Prostate gland (tissue), 2 donors: Measurements from ENCODE around the gene XPO6.

Experiments used
- POLR2A ChIP-seq: fragments of 450-650 bp; IDR thresholded peaks from one replicate; pipeline ENCODE4 v1.6.1; 2016; ENCODE audit warnings: antibody characterized with exemption, mild to moderate bottlenecking
- POLR2AphosphoS5 ChIP-seq: sonication (generic); formaldehyde crosslinking; IDR thresholded peaks from one replicate; pipeline ENCODE4 v1.6.1; 2017; ENCODE audit warnings: antibody characterized with exemption
- TF ChIP-seq, protein P1 (sequence below), 4 experiments: fragments of 200-600 bp in 2 of 4; fragments of 450-650 bp in 2 of 4; sonication (generic) in 2 of 4; IDR thresholded peaks; 1 replicate in 3 of 4; 2 replicates in 1 of 4; pipeline ENCODE4 v1.5.1; 2016 to 2019; ENCODE audit warnings: antibody characterized with exemption in 4 of 4, mild to moderate bottlenecking in 2 of 4, moderate library complexity in 2 of 4

DNA sequence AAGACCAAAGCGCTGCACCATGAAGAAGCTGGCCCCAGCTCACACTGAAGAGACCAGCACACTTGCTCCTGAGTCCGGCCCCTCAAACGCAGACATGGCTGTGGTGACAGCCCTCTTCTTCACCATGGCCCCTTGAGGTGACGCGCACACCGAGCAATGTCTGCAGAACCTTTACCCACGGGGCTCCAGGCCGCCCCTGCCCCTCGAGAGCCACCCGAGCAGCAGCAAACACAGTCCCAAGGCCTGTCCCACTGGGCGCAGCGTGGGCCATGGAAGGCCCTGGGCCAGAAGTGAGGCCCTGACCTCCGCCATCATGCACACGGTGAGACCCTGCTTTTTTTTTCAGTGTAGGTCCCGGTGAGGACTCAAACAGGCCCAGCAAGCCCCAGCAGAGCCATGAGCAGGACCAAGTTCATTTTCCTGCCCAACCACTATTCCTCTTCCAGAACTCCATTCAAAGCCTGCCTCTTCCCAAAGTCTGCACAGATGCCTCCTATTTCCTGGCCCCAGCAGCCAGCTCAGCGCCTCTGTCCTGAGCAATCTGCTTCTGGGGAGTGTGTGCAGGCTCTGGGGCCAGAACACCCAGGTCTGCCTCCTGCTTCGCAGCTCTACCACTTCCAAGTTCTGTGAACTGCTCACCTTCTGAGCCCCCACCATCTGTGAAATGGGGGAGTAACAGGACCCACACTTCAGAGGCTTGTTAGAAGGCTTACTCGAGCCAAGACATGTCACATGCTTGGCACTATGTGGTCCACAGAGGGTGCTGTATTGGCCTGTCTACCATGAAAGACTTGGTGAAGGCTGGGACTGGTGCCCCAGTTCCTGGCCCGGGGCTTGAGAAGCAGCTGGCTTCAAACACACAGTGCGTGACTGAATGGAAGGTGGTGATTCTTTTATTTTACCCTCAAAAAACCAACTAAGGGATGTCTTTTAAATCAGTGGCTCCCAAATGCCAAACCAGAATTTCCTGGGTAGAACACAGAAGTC lies 112.5 kb downstream of the XPO6 start:
- TF ChIP-seq POLR2A (no peak), POLR2AphosphoS5 (no peak)
- TF ChIP-seq, protein P1, sequence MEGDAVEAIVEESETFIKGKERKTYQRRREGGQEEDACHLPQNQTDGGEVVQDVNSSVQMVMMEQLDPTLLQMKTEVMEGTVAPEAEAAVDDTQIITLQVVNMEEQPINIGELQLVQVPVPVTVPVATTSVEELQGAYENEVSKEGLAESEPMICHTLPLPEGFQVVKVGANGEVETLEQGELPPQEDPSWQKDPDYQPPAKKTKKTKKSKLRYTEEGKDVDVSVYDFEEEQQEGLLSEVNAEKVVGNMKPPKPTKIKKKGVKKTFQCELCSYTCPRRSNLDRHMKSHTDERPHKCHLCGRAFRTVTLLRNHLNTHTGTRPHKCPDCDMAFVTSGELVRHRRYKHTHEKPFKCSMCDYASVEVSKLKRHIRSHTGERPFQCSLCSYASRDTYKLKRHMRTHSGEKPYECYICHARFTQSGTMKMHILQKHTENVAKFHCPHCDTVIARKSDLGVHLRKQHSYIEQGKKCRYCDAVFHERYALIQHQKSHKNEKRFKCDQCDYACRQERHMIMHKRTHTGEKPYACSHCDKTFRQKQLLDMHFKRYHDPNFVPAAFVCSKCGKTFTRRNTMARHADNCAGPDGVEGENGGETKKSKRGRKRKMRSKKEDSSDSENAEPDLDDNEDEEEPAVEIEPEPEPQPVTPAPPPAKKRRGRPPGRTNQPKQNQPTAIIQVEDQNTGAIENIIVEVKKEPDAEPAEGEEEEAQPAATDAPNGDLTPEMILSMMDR (IDR thresholded peaks at IDR 0.05): no peak
